Hippocampal formation (tissue), 2 donors: ENCODE results near the gene FXYD2.

Experiments used
- DNase-seq, 2 donors: peaks; one replicate each; lab custom pipeline; 2025; lab: John Stamatoyannopoulos, UW

FXYD2 gene

DNA sequence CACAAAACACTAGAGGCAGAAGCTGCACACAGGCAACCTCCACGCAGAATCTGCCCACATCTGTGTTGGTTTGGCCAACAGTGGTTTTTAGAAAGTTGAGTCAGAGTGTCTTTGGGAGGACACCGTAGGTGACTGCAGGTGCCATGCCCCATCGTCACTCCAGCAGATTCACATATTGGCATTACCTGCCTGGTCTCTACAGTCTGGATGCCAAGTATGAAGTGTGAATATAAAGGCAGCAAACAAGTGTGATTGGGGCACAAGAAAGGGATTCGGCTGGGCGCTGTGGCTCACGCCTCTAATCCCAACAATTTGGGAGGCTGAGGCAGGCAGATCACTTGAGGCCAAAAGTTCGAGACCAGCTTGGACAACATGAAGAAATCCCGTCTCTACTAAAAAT lies 11.0 kb upstream of the FXYD2 start:
- no peak for DNase-seq

DNA sequence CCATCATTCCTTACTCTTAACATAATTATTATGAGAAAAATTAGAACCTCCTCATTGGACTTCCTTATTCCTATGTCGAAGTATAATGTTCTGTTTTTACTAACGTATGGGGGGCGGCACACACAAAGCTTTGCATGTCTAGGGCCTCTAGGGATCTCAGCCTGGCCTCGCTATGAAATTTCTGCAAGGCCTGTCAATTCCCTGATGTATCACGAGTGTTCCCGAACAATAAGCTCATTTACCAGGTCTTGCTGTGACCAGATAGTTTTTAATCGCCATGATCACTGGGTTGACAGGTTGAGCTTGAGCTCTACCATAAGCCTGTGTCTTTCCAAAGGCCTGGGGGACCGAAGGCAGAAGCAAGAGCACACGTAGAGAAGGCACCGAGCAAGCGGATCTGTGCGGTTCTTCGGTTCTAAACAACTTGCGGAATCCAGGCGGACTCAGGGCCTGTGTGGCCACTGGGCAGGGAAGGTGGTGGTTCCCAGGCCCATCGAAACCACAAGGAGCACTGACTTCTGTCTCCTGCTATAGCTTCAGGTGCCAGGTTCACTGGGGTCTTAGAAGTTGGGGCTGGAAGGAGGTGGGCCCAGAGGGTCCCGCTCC lies 10.4 kb upstream of the FXYD2 start:
- no peak for DNase-seq

DNA sequence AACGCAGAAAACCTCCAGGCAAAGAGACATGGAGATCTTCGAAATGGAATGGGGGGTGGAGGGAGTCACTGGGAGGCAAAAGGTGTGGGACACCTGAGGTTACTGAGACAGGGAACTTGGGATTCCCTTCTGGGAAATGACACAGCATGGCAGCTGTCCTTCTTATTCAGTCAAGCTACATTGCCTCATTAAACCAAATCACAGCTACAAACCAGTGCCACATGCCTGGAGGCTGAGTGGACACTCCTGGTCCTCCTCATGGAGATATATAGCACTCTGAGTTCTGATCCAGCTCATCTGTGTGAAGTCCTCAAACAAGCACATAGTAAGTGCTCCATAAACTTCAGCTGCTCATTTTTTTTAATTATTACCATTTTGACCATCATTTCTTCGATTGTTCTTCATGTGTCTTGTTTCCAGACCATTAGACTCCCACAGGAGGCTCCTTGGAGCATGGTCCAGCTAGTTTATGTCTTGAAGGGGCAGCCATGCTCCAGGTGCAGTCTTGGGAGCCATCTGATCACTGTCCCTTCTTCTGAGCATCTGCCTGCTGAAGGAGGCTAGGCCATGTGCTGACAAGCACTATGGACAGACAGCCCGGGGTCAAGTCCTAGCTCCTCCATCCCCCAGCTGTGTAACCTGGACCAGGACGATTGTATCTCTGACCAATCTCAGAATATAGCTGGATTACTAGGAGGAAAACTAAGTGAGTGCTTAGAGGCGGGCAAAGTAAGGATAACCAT lies 9.7 kb upstream of the FXYD2 start:
- no peak for DNase-seq

DNA sequence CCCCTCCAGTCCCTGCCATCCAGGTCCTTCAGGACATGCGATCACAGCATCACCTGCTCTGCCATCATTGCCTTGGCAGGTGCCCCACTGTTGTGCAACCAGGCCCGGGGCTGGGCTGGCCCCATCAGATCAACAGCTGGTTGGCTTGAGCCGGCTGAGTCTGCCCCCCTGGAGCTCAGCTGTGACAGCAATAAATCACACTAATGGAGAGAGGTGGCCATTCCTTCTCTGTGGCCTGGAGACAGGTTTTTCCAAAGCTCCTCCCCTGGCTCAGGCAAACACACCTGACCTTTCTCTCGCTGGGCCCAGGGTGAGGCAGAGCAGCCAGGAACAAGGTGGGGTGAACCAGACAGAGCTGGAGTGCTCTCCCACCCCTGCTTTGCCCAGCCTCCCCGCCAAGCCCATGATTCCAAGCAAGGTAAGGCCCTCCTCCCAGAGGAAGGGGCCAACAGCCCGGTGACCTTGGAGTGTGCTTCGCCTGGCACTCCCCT lies 8.9 kb upstream of the FXYD2 start:
- DNase-seq = no peak

DNA sequence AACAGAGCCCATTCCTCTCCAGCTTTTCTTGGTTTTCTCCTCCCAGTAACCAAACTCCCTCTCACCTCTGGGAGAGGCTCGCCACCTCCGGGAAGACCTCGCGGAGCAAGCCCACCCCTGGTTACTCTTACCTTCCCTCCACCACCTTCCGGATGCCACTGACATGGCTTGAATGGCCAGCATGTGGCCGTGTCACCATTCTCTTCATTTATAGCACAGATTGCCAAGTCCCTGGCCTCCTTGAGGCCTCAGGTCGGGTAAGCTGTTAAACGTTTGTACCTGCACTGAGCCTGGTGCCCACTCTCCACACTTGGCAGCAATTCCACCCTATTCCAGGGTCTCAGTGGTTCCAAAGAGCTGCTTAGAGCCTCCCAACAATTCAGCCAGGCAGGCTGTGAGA lies 8.0 kb upstream of the FXYD2 start:
- no peak for DNase-seq

DNA sequence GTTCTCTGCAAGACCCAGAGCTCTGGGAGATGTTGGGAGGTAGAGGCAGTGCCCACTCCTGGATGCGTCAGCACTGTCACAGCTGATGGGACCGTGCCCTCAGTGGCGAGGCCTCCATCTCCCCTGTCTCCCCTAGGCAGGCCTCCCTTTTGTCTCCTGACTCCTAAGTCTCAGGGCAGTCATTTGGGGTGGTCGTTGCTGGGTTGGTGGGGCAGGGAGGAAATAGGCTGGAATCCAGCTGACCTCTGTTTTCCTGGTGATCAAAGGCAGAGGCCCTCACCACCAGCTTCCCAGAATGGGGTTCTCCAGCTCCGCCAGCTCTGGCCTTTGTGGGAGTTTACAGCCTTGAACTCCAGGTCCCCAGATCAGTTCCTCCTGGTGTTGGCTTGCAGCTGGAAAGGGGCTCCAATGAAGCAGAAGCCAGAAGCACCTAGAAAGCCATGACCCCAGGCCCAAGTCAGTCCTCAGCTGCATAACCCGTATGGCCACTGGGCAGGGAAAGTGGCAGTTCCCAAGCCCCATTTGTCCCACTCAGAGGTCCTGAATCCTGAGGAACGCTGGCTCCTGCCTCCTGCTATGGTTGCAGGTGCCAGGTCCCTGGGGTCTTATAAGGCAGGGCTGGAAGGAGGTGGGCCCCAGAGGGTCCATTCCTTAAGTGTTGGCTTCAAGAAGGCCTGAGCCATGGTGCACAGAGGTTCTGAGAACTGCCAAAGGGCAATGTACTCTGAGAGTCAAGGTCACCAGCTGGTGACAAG lies 7.3 kb upstream of the FXYD2 start:
- DNase-seq = no peak

DNA sequence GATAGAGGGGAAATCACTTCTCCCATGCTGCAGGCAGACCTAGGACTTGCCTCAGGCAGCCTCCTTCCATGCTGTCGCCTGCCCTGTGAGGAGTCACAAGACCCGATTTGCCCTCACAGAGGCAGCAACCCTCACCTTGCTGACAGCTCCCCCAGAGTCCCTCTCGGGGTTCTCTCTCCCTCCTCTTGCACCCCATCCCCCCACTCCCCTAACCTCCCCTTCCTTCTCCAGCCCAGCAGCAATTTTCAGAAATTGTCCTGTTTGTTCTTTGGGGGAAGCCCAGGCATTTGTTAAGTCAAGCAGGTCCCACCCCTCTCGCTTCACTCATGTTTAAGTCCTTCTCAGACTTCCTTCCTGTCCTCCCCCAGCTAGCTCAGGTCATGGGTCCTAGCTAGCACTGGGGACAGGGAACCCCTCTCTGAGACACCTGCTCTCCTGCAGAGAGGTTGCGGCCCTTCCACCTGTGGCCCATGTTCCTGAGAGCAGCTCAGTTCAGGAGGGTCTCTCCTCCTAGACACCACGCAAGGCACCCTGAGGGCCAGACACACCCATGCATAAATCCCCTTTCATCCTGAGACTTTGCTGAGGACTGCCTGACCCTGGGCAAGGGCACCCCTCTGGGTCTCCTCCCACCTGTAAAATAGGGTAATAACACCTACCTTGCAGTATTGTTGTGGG lies 6.3 kb upstream of the FXYD2 start:
- no peak for DNase-seq

DNA sequence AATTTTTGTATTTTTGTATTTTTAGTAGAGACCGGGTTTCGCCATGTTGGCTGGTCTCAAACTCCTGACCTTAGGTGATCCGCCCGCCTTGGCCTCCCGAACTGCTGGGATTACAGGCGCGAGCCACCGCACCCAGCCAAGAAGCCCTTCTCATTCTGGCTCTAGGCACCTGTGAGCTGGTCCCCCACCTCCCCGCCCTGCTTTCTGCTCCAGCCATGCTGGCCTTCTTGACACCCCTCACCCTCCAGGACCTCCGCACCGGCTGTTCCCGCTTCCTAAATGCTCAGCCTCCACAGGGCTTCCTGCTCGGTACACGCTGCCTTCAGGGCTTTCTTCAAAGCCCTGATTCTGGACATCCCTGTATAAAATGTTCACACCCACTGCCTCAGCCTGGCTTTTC lies 5.5 kb upstream of the FXYD2 start:
- DNase-seq = no peak

DNA sequence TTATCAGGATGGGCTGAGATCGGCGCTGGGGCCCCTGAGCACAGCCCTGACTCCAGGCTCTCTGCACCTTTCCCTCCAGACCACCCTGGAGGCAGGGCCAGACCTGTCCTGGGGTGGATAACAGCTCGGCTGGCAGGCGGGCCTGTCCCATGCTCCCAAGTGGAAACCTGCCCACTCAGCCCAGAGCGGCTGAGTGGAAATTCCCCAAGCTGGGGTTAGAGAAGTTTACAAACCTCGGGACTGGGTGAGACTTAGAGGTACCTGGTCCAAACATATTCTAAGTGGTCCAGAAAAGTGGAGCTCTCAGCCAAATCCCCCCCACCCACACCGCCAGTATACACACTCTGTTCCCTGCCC lies 4.8 kb upstream of the FXYD2 start:
- DNase-seq = no peak

DNA sequence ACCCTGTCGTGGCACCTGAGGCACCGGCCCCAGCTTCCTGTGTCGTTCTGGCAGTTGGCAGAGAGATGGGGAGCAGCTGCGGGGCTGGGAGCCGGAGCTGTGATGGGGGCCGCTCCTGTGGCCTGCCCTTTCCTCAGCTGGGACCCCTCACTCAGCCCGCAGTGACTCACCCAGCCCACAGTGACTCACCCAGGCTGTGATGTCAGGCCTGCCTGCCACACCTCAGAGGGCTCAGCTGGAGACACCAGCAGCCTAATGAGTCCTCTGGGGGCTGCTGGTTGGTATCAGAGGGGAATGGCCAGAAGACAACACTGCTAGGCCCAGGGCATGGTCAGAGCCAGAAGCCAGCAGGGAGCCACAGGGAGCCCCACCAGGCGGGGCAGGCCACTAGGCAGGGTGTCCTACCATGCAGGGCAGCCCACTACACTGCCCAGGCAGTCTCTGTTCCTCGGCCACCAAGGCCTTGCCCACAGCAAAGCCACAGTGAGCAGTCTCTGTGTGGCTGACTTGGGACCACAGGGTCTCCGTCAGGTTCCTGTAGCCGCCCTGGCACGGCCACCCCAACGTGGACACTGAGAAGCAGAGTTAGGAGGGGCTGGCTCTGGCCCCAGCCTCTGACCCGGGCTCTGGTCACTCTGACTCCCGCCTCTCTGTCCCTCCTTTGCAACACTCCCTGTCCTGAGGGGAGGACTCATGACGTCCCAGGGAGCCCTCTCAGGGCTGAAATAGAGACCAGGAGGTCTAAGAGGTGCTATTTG lies 4.2 kb upstream of the FXYD2 start:
- DNase-seq = no peak

DNA sequence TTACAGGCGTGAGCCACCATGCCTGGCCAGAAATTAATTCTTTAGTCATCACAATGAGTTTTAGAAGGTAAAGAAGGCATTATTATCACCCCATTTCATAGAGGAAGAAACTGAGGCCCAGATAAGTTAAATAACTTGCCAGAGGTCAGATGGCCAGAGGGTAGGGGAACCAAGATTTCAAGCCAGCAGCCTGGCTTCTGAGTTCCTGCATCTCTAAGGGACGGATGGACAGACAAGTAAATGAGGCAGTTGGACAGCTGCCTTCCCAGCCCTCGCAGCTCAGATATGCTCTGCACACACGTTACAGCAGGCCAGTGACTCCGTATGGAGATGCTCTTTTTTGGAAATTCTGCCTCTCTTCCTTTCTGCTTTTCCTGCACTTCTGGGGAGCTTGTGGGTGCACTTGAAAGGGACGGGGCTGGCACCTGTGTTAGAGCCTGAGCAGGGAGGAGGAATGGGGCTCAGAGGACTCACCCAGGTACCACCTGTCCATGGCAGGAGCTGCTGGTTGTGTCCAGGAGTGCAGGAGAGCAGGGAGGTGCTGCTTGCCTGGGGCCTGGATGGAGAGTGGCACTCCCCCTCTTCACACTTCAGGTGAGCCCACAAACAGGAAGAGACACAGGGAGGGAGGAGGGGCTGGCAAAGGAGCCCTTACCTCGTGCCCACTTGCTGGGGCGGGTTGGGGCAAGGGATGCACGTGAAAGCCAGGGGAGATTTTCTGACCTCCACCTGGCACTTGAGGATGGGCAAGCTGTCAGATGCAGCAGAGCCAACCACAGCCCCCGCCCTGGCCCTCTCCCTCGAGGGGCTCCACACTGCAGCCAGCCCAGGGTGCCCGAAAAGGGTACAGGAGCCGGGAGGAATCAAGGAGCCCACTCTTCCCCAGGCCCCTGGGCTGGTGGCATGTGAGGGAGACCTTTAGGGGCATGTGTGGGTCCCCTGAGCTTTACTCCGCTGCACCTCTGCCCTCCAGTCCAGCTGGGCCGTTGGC lies 3.3 kb upstream of the FXYD2 start:
- DNase-seq = no peak

DNA sequence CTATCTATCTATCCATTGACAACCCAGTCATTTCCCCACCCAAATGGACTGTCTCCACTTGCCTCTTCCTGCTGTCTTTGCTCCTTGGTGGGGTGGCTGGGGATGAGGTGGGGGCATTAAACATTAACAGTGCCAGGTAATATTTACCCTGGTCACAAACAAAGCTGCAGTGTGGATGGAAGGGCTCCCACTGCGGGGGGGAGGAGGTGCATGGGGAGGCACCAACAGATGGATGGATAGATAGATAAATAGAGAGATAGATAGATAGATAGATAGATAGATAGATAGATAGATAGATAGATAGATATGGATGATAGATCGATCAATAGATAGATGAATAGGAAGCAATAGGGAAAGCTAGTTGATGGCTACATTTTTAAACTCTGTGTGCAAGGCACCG lies 2.3 kb upstream of the FXYD2 start:
- DNase-seq = no peak

DNA sequence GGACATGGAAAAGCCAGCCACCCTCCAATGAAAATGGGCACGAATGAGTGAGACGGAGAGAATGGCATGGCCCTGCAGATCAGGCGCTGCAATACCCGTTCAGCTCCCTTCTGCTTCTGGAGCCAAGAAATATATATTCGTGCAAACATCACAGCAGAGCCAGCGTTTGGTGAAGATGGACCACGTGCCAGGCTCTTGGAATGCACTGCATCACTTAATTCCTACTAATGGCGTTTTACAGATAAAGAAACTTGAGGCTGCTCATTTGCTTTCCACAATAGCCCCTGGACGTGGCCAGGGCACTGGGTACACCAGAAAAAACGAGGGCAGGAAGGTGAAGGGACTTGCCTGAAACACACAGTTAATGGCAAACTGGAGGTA lies 1.6 kb upstream of the FXYD2 start:
- DNase-seq = no peak

DNA sequence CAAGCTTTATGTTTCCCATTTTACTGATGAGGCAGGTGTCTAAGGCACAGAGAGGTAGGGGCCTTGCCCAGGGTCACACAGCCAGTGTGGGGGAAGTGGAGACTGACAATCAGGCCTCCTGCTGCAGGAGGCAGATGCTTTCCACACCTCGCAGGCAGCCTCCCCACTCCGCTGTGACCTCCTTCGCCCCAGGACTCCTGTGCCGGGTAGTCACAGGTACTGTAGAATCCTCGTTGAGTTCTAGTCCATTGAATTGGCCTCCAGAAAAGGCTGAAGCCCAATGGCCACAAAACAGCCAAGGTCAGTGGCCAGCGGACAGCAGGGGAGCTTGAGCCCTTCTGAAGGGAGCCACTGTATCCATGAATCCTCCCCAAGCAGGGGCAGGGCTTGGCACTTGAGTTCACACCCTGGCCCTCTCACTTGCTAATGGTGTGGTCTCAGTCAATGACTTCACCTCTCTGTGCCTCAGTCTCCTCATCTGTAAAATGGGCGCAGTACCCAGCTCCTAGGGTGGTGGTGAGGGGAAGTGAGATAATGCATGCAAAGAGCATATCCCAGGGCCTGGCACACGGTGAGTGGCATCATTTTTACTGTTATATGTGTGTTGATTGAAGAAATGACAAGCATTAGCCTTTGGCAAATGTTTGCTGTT lies 1.1 kb upstream of the FXYD2 start:
- DNase-seq = no peak

DNA sequence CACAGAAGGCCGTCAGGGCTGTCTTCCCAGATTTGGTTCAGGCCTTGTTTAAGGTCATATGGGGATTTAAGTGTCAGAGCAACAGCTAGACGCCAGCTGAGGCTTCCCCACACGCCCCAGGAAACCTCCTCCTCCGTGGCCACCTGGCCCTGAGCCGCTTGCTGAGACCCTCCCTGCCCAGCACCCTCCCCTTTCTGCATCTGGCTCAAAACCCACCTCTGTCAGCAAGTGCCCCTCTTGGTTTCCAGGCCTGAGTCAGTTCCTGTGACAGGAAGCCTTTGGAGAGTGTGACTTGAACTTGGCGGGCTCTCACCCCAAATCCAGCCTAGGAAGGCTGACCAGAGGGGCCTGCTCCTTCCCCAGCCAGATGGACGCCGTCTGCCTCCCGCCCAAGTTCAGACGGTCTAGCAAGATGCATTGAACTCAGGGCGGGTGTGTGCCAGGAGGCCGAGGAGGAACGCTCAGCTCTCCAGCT lies 561 bp downstream of the FXYD2 start:
- no peak for DNase-seq

DNA sequence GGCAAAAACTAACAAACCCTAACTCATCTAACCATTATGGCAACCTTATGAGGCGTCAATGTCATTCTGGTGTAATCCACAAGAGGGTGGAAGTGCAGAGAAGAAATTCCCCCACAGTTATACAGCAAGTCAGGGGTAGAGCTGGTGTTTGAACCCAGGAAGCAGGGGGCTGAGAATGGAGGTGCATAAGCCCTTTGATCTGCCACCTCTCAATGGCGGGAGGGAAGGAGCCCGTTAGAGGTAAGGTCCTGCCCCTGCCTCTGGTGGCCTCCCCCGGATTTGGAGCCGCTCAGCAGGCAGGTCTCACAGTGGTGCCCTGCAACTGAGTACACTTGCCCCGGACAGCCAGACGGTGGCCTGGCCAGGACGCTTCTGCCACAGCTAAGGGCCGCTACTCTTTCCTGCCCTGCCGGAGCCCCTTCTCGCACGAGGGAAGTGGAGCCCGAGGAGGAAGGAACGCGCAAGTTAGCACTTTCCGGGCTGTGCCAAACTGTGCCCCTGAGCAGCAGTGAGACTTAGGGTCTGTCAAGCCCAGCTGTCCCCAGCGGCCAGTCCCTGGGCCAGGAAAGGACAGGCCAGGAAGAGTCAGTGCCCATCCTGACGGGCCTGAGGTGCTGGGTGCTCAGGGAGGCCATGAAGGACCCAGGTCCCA lies 1.1 kb downstream of the FXYD2 start:
- DNase-seq = no peak

DNA sequence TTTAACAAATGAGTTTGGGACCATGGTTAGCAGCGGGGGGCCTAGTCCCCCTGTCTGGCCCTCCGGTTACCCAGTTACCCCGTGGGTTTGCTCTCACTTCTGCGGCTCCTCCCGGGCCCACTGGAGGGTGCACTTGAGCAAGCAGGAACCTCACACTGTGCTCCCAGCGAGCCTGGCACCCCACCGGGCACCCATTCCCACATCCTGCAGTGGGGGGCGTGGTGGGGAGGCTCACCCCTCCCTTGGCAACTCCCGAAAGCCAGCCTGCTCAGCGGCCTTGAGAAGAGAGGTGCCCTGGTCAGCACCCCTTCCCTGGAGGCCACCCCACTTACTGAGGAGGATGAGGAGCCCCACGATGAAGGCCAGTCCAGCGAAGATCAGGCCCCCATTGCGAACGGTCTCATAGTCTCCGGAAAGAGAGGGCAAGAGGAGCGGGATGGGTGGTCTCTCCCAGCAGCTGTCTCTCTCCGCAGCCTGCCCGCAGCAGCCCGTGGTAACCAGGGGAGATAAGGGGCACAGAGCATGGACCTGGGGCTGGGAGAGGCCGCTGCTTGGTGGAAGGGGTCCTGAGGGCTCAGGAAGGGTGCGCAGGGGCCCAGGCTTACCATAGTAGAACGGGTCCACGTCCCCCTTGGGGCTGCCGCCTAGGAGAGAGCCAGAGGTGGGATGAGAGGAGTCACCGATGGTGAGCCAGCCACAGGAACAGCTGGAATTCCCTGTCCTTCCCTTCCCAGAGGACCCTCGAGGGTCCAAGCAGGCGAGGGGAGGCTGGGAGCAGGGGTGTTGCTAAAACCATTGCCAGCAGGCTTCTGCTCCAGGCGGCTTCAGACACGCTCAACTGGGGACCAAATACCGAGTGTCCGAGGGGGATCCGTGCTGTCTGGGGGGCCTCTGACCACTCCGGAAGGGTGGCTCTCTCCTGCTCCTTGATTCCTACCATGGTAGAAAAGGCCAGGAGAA lies 2.2 kb downstream of the FXYD2 start:
- DNase-seq = no peak

DNA sequence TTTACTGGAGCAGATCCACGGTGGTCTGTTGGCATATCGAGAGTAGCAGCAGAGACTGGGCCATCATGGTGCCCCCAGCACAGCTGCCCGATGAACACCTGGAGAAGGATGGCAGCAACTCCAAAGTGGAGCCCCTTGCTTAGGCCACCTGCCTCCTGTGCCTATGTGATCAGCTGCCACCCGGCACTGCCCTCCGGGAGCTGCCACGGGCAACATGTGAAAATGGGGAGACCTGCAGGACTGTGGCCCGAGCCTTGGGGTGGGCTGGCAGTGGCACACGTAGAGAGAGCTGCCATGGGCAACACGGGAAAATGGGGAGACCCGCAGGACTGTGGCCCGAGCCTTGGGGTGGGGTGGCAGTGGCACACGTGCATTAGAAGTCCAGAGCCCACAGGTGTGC lies 3.1 kb downstream of the FXYD2 start:
- DNase-seq = no peak
